ENCODE results near the gene IMMP2L.
"Not testable (repeated sequence)": the region's sequence is repeated elsewhere in the genome, so short reads cannot be mapped to it uniquely, and the experiment has no call there.

The IMMP2L gene

GRCh38 chr7:111510062-111510461 lies 52.2 kb downstream of the IMMP2L start:
- no peak for DNase-seq (ENCODE audit: low read depth in 2 of 2, low spot score in 1 of 2)

GRCh38 chr7:111509288-111509687 lies 53.0 kb downstream of the IMMP2L start:
- no peak for DNase-seq (ENCODE audit: low read depth in 2 of 2, low spot score in 1 of 2)

GRCh38 chr7:111508387-111508786 lies 53.9 kb downstream of the IMMP2L start:
- no peak for DNase-seq (ENCODE audit: low read depth in 2 of 2, low spot score in 1 of 2)

GRCh38 chr7:111505422-111505821 lies 56.9 kb downstream of the IMMP2L start:
- not testable (repeated sequence) for DNase-seq (ENCODE audit: low read depth in 2 of 2, low spot score in 1 of 2)

GRCh38 chr7:111501799-111502198 lies 60.5 kb downstream of the IMMP2L start:
- DNase-seq (ENCODE audit: low read depth in 2 of 2, low spot score in 1 of 2): not testable (repeated sequence)

- DNase-seq (ENCODE audit: low read depth in 2 of 2, low spot score in 1 of 2): no peak
Observed at GRCh38 chr7:111499027-111499426, 63.3 kb downstream of the IMMP2L start.

- no peak for DNase-seq (ENCODE audit: low read depth in 2 of 2, low spot score in 1 of 2)
Observed at GRCh38 chr7:111498391-111499007, 63.8 kb downstream of the IMMP2L start.

GRCh38 chr7:111495173-111495810 lies 67.0 kb downstream of the IMMP2L start:
- DNase-seq (ENCODE audit: low read depth in 2 of 2, low spot score in 1 of 2): no peak

- no peak for DNase-seq (ENCODE audit: low read depth in 2 of 2, low spot score in 1 of 2)
Observed at GRCh38 chr7:111492234-111492633, 70.1 kb downstream of the IMMP2L start.

GRCh38 chr7:111486472-111487142 lies 75.7 kb downstream of the IMMP2L start:
- no peak for DNase-seq (ENCODE audit: low read depth in 2 of 2, low spot score in 1 of 2)

- DNase-seq (ENCODE audit: low read depth in 2 of 2, low spot score in 1 of 2): no peak
Observed at GRCh38 chr7:111485701-111486380, 76.5 kb downstream of the IMMP2L start.

- no peak for DNase-seq (ENCODE audit: low read depth in 2 of 2, low spot score in 1 of 2)
Observed at GRCh38 chr7:111483078-111483477, 79.2 kb downstream of the IMMP2L start.

GRCh38 chr7:111477462-111478225 lies 84.6 kb downstream of the IMMP2L start:
- DNase-seq (ENCODE audit: low read depth in 2 of 2, low spot score in 1 of 2): no peak

GRCh38 chr7:111476586-111477293 lies 85.6 kb downstream of the IMMP2L start:
- DNase-seq (ENCODE audit: low read depth in 2 of 2, low spot score in 1 of 2): no peak

- no peak for DNase-seq (ENCODE audit: low read depth in 2 of 2, low spot score in 1 of 2)
Observed at GRCh38 chr7:111475959-111476358, 86.3 kb downstream of the IMMP2L start.

- no peak for DNase-seq (ENCODE audit: low read depth in 2 of 2, low spot score in 1 of 2)
Observed at GRCh38 chr7:111475419-111475748, 86.9 kb downstream of the IMMP2L start.

- no peak for DNase-seq (ENCODE audit: low read depth in 2 of 2, low spot score in 1 of 2)
Observed at GRCh38 chr7:111474723-111475418, 87.4 kb downstream of the IMMP2L start.

- no peak for DNase-seq (ENCODE audit: low read depth in 2 of 2, low spot score in 1 of 2)
Observed at GRCh38 chr7:111473449-111474198, 88.7 kb downstream of the IMMP2L start.

- DNase-seq (ENCODE audit: low read depth in 2 of 2, low spot score in 1 of 2): no peak
Observed at GRCh38 chr7:111470998-111471397, 91.3 kb downstream of the IMMP2L start.

Data from stimulated activated CD8-positive, alpha-beta memory T cell treated with anti-CD3 and anti-CD28 coated beads, Interleukin-4, amount 100 ng/mL, for 1 hour (primary cell).